ENCODE results near the gene SLC26A1. TPM values are rescaled to one million over a fixed set of nuclear protein-coding genes. Genes with fewer than 3 reads are reported as not detected.

Gene SLC26A1
- total RNA-seq, 1 experiment from 2014 or later, result 0.09 TPM

GRCh38 chr4:982291-982690, 10.9 kb downstream of the SLC26A1 start:
- H3T11ph ChIP-seq (ENCODE audit: low read length), result no peak overlapping the region
- no peak overlapping the region for H3K27ac ChIP-seq (ENCODE audit: insufficient read length, low read depth, low read length)
- Mint-ChIP-seq H3K4me1 (peaks cover 13 to 14% of the 10 kb centered on the region in 2 experiments), H3K27ac (no peak overlapping the region), H3K36me3 (ENCODE audit: insufficient read depth in 1 of 3, low read depth in 3 of 3) (no peaks in the 10 kb centered on the region), H3K4me3 (no peak overlapping the region), H3K27me3 (ENCODE audit: low read depth) (peaks cover 46% of the 10 kb centered on the region), H3K9me3 (peaks cover 0 to 4% of the 10 kb centered on the region in 2 experiments; a peak in 1 of 5 replicates)
- H2AFZ ChIP-seq (ENCODE audit: low read length), result no peak overlapping the region
- WGBS (ENCODE audit: extremely low coverage, insufficient read length, low lambda C conversion rate), result no CpG with 5 or more reads among the region's 17 CpGs
- no peak for DNase-seq
- peaks cover 3% of the 10 kb centered on the region for H3K23me2 ChIP-seq (ENCODE audit: insufficient read length, low read depth, low read length, poor library complexity, severe bottlenecking)
- no peak overlapping the region for H2AK5ac ChIP-seq (ENCODE audit: insufficient read length, low read length)
- no peaks in the 10 kb centered on the region for H3K79me1 ChIP-seq (ENCODE audit: insufficient read depth, low read depth, low read length, poor library complexity, severe bottlenecking)
- no peaks in the 10 kb centered on the region for H4K20me1 ChIP-seq (ENCODE audit: control insufficient read depth, insufficient read depth, insufficient read length)
- no peak overlapping the region for H3K18ac ChIP-seq (ENCODE audit: insufficient read length, low read depth, low read length)
- H3K9me3 ChIP-seq (ENCODE audit: control insufficient read depth, low read depth, low read length), result no peaks in the 10 kb centered on the region
- peaks cover 3% of the 10 kb centered on the region; the same call in 1 of the 2 replicates for H3K4me1 ChIP-seq (ENCODE audit: insufficient read depth, low read length)
- TF ChIP-seq CTCF (conservative IDR thresholded peaks at IDR 0.05), result no peak
- no peak overlapping the region for H2BK20ac ChIP-seq (ENCODE audit: low read depth, low read length, poor library complexity, severe bottlenecking)
- H4K5ac ChIP-seq (ENCODE audit: insufficient read length, low read depth, low read length), result no peak overlapping the region
- no peak overlapping the region for H2BK5ac ChIP-seq (ENCODE audit: insufficient read length, low read length)
- H3K4me2 ChIP-seq (ENCODE audit: insufficient read depth, insufficient read length, low read length), result no peak overlapping the region
- H4K8ac ChIP-seq (replicated peaks; ENCODE audit: insufficient read length, low read depth, low read length), result no peak overlapping the region
- H3K4ac ChIP-seq (ENCODE audit: low read depth, low read length), result no peak overlapping the region
- H3K27me3 ChIP-seq (ENCODE audit: insufficient read depth, low read length), result no peaks in the 10 kb centered on the region; the same call in 1 of the 2 replicates
- no peak overlapping the region; the same call in 1 of the 2 replicates for H3K14ac ChIP-seq (ENCODE audit: insufficient read depth, low read length)
- H2BK120ac ChIP-seq (ENCODE audit: low read depth, low read length, poor library complexity, severe bottlenecking), result no peak overlapping the region
- no peak overlapping the region for H3K56ac ChIP-seq (ENCODE audit: insufficient read length, low read depth, low read length)
- no peak overlapping the region for H2BK15ac ChIP-seq (ENCODE audit: low read depth, low read length)
- H4K91ac ChIP-seq (ENCODE audit: insufficient read length, low read depth, low read length), result no peak overlapping the region
- no peaks in the 10 kb centered on the region for H3K79me2 ChIP-seq (ENCODE audit: insufficient read depth, low read length)
- H2BK12ac ChIP-seq (ENCODE audit: insufficient read length, low read depth, low read length), result no peak overlapping the region
- H3K9ac ChIP-seq (ENCODE audit: extremely low read depth, insufficient read length, low read length), result no peak overlapping the region
- no peak overlapping the region for H3K23ac ChIP-seq (ENCODE audit: insufficient read length, low read depth, low read length)

Measured in H9 (cell line).